Stimulated activated CD4-positive, alpha-beta T cell treated with anti-CD3 and anti-CD28 coated beads, TNF-alpha, amount 100 ng/mL, for 4 hours (primary cell): ENCODE results near the gene ADAMTS2.

Experiments
- DNase-seq, 3 experiments: peaks; one replicate each; pipeline ENCODE4 v3.0.0-alpha.2; 2020; ENCODE audit warnings: low read depth in 3 of 3

ADAMTS2 gene

DNA sequence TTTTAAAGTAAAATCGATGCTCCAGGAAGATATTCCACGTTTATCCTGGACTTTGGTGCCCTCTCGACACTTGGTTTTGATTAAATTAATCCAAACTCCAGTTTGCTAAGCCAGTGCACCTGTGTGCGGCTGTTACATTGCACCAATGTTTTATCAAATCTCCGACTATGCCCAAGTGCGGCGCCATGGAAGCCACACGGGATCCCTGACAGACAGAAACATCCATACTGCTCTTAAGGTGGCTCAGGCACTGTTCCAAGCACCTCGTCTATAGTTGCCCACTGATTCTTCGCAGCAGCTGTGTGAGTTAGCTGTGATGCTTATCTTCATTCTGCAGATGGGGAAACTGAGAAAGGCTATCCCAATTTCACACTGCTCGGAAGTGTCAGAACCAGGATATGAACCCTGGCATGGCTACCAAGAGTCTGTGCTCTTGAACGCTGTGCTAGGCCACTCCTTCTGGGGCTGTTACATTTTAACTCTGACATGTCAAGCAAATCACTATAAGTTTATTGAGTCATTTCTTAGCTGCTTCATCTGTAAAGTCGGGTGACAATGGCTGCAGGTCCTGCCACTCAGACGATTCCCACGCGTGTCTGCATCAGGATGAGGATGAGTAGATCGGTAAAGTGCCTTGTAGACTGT, 113.0 kb downstream of the ADAMTS2 start:
- no peak for DNase-seq

GRCh38 chr5:179231309-179231708, 114.0 kb downstream of the ADAMTS2 start:
- DNase-seq: no peak

DNA sequence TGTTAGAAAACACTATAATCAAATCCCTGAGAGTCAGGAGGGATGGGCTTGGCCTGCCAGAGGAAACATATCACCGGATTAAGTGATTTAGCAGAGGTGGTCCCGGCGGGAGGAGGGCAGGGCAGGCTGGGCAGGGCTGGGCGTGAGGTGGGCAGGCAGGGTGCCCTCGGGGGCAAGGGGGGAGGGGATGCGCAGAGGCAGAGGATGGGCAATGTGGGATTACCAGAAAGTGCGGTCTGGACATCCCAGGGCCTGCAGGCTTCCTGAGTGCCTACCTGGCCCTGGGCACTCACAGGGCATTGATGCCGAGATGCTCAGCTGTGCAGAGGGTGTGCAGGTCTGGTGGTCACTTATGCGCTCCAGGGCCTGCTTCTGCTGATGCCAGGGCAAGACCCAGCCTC, 115.2 kb downstream of the ADAMTS2 start:
- no peak for DNase-seq

DNA sequence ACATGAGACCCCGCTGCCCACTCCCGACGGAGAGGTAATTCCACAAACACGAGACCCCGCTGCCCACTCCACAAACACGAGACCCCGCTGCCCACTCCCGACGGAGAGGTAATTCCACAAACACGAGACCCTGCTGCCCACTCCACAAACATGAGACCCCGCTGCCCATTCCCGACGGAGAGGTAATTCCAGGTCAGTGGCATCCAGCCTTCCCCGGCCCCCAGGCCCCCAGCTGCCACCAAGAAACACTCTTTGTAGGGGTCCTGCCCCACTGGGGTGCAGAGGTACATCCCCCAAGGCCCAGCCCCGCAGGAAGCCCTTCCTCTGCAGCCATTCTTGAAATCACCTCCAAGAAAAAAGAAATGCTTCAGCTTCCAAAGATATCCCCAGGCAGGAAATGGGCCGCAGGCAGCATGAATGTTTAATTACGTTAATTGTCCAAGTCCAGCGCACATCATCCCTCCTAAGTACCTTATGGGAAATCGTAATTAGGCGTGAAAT, 115.9 kb downstream of the ADAMTS2 start:
- no peak for DNase-seq

DNA sequence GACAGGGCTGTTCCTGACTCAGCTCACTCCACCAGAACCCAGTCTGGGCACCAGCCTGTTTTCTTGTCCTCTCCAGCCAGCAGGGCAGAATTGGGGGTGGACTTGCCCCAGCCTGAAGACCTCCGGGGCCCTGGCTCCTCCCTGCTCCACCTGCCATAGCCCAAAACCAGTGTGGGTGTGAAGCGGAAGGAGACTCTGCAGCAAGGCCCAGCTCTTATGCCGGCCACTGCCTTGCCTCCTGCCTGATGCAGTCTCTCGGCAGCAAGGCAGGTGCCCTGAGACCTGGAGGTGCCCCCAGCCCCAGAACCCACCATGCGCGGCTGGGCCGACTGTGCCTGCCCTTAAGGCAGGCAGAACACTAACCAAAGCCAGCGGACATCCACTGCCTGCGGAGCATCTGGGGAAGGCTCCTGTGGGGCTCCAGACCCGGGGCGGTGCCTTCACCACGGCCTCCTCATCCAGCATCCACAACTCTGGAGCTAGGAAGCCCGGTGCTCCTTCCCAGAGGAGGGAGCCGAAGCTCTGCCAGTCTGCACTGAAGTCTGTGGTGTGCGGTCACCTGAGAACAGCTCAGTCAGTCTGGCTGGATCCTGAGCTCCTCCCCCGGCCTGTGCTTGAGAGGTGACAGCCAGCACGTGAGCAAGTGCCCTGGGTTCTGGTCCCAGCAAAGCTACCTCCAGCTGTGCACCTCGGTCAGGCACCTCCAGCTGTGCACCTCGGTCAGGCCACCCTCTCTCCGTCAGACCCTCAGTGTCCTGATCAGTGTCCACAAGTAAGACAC, 116.7 kb downstream of the ADAMTS2 start:
- DNase-seq: no peak

- no peak for DNase-seq
These were observed 117.5 kb downstream of the ADAMTS2 start for GRCh38 chr5:179227580-179228311.

- DNase-seq: no peak
These were observed 118.1 kb downstream of the ADAMTS2 start for GRCh38 chr5:179227229-179227579.

DNA sequence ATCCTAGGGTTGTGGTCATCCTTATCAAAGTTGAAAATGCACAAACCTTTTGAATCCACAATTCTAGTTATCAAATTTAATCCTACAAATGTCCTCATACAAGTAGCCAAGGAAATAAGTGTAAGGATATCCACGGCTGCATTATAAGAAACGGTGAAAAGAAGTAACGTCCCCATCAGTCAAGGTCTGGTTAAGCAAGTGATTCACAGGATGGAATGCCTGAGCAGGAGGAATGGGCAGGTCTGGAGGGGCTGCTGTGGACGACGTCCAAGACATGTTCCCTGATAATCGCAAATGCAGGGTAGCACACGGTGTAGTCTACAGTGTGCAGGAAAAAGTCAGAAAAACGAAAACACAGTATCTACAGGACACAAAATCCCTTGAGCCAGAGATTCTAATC, 118.6 kb downstream of the ADAMTS2 start:
- DNase-seq: no peak

DNA sequence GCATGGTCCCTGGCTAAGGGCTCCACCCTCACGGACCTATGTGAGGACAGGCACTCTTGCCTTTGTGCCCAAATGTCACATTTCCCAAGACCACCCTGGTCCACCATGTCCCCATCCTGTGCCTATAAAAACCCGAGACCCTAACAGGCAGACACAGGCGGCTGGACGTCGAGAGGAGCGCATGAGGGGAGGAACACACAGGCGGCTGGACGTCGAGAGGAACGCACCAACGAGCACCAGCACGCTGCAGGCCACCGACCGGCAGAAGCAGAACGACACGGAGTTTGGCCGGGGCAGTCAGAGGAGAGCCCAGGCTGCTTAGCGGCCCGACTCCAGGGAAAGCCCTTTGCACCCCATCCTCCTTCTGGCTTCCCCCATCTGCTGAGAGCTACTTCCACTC, 119.9 kb downstream of the ADAMTS2 start:
- DNase-seq: no peak

DNA sequence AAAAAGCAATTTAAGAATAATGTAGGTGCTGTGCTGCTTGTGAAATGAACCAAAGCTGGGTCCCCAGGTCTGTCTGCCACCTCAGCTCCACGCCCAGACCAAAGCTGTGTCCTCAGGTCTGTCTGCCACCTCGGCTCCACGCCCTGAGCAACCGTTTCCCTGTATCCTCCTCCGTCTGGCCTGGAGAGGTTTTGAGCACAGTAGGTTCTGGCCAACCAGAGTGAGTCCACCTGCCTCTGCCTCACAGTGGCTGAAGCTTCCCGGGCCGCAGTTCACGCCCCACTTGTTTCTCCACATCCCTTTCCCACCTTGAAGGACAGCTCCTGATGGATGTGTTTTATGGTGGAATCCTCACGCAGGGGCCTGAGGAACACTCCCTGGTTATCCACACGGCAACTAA, 120.5 kb downstream of the ADAMTS2 start:
- no peak for DNase-seq

GRCh38 chr5:179223961-179224360, 121.3 kb downstream of the ADAMTS2 start:
- DNase-seq: no peak

GRCh38 chr5:179223528-179223927, 121.7 kb downstream of the ADAMTS2 start:
- no peak for DNase-seq

DNA sequence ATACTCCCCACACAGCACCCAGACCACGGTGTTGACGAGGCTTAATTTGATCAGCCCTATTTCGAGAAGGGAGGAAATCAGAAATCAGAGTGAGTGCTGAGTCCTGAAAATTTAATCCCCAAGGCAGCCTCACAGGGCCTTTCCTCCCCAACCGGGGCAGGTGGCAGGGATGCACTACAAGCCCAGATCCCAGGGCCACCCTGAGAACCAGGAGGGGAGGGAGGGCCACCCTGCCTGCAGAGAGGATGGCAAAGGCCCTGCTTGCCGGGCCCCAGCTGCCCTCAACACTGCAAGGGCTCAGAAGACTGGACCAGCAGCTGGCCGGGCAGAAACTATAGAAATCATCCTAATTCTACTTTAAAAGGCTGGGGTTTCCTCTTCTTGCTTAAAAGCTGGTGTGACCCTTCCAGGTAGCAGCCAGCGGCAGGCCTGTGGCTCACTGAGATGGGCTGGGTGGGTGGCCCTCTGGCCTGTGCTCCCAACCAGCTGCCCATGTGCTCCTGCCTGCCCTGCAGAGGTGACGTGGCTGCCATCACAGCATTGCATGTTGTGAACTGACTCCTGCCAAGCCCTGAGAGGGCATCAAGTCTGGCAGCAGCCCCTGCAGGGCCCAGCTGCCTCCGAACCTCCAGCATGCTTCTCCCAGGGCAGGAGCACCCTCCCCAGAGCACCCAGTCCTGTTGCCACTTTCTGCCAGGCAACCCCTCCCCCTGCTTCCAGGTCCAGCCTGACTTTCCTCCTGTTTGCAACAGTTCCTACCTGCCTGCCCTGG, 122.8 kb downstream of the ADAMTS2 start:
- no peak for DNase-seq

GRCh38 chr5:179221877-179222220, 123.4 kb downstream of the ADAMTS2 start:
- no peak for DNase-seq

- no peak for DNase-seq
These were observed 123.9 kb downstream of the ADAMTS2 start for GRCh38 chr5:179221196-179221876.

- no peak for DNase-seq
These were observed 124.5 kb downstream of the ADAMTS2 start for GRCh38 chr5:179220716-179221115.

- no peak for DNase-seq
These were observed 125.3 kb downstream of the ADAMTS2 start for GRCh38 chr5:179219661-179220620.

DNA sequence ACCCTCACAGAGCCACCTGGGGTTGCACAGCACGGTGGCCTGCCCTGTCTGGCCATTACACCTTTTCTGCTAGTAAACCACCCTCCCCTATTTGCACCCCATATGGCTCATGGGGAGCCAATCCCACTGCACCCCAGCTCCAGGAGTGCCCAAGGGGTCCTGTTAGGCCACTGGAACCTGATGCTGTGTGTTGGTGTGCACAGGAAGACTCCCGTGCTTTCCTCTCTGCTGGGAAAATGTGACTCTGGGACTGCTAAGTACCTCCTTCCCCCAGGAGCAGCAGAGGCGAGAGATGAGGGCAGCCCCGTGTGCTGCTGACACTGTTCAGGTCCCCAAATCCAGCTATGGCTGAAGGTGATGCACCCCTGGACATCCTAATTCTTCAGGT, 126.3 kb downstream of the ADAMTS2 start:
- no peak for DNase-seq

GRCh38 chr5:179217956-179218942, 127.0 kb downstream of the ADAMTS2 start:
- no peak for DNase-seq
